Measurements from ENCODE around the gene SRSF9. TPM values are rescaled to one million over a fixed set of nuclear protein-coding genes. Genes with fewer than 3 reads are reported as not detected.

Gene SRSF9
- total RNA-seq, 2 experiments from 2014 or later, result 124 TPM

DNA sequence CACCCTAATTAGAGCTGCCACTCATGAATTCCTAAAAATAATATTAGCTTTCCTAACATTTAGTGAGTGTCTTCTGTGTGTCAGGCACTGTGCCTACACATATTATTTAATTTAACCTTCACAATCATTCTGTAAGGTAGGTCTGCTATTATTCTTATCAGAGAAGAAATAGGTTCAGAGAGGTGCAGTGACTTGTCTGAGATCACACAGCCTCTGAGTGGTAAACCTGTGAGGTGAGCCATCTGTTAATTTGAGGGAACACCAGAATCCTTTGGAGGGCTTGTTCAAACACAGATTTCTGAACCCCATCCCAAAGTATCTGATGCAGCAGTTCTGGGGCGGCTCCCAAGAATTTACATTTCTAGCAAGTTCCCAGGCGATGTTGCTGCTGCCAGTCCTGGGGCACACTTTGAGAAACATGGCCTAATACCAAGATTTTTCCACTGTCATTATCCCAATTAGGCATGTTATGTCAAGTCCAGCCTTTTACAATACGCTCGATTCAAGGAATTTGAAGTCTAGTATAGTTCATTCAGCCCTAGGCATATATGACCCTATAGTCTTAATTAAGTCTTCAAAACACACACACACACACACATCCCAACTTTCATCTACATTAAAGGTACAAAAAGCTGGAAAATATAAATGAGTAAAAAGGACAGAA is 51.5 kb downstream of the SRSF9 start:
- TF ChIP-seq, protein P1, sequence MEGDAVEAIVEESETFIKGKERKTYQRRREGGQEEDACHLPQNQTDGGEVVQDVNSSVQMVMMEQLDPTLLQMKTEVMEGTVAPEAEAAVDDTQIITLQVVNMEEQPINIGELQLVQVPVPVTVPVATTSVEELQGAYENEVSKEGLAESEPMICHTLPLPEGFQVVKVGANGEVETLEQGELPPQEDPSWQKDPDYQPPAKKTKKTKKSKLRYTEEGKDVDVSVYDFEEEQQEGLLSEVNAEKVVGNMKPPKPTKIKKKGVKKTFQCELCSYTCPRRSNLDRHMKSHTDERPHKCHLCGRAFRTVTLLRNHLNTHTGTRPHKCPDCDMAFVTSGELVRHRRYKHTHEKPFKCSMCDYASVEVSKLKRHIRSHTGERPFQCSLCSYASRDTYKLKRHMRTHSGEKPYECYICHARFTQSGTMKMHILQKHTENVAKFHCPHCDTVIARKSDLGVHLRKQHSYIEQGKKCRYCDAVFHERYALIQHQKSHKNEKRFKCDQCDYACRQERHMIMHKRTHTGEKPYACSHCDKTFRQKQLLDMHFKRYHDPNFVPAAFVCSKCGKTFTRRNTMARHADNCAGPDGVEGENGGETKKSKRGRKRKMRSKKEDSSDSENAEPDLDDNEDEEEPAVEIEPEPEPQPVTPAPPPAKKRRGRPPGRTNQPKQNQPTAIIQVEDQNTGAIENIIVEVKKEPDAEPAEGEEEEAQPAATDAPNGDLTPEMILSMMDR (IDR thresholded peaks at IDR 0.05), result no peak
- Mint-ChIP-seq H3K9me3 (no peaks in the 10 kb centered on the region), H3K4me1 (ENCODE audit: low read depth) (no peaks in the 10 kb centered on the region), H3K27ac (no peak overlapping the region), H3K36me3 (ENCODE audit: low read depth) (no peaks in the 10 kb centered on the region), H3K27me3 (peaks cover 3% of the 10 kb centered on the region), H3K4me3 (no peak overlapping the region)
- no peaks in the 10 kb centered on the region for H3K27me3 ChIP-seq (ENCODE audit: control insufficient read depth in 1 of 2, insufficient read depth in 2 of 2, low read length in 2 of 2)
- no peak overlapping the region for H3K27ac ChIP-seq (ENCODE audit: low read depth in 1 of 2, low read length in 2 of 2)
- no peaks in the 10 kb centered on the region for H3K9me3 ChIP-seq (ENCODE audit: control insufficient read depth in 1 of 2, insufficient read depth in 1 of 2, low read length in 2 of 2)
- no peaks in the 10 kb centered on the region for H3K4me1 ChIP-seq (ENCODE audit: insufficient read depth, low read length)
- POLR2A ChIA-PET, result no interaction called here
- no peak for ATAC-seq (ENCODE audit: poor library complexity)
- no peak for DNase-seq
- CTCF ChIA-PET, result no interaction called here
- H3K4me3 ChIP-seq (ENCODE audit: low read length), result no peak overlapping the region
- no peaks in the 10 kb centered on the region for H3K36me3 ChIP-seq (ENCODE audit: insufficient read depth, low read length)
- intact Hi-C loops (cut with DNase I, micrococcal nuclease), result loop anchor here in 1 of 2 experiments (5.0 kb wide), 1 partner anchor 66 kb away; no protein-coding TSS in a partner anchor

DNA sequence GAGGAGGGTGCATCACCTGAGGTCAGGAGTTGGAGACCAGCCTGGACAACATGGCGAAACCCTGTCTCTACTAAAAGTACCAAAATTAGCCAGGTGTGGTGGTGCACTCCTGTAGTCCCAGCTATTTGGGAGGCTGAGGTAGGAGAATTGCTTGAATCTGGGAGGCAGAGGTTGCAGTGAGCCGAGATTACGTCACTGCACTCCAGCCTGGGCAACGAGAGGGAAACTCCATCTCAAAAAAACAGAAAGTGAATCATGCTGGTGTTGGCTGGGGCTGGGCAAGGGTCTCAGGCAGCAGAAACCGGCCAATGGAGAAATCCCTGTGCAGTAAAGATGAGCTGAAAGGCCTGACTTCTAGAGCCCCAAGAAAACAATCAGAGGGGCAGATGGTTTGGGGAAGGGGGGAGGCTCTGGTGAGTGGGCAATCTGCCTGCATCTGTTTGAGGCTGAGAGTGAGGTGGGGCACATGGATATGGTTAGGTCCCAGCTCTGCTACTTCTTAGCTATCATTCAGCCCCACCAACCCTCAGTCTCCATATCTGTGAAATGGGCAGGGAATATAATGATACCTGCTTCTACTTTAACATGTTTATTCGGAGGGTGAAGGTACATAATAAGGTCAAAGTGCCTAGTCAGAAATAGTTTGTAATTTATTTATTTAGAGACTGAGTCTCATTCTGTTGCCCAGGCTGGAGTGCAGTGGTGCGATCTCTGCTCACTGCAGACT is 52.9 kb downstream of the SRSF9 start:
- no peak overlapping the region for H3K4me3 Mint-ChIP-seq
- Histone ChIP-seq H3K9me3 (ENCODE audit: control insufficient read depth in 1 of 2, insufficient read depth in 1 of 2, low read length in 2 of 2) (no peaks in the 10 kb centered on the region), H3K4me3 (ENCODE audit: low read length) (no peak overlapping the region), H3K27ac (ENCODE audit: low read depth in 1 of 2, low read length in 2 of 2) (no peak overlapping the region), H3K4me1 (ENCODE audit: insufficient read depth, low read length) (no peaks in the 10 kb centered on the region), H3K36me3 (ENCODE audit: insufficient read depth, low read length) (no peaks in the 10 kb centered on the region), H3K27me3 (ENCODE audit: control insufficient read depth in 1 of 2, insufficient read depth in 2 of 2, low read length in 2 of 2) (no peaks in the 10 kb centered on the region)
- no peak overlapping the region for H3K27ac Mint-ChIP-seq
- no peaks in the 10 kb centered on the region for H3K36me3 Mint-ChIP-seq (ENCODE audit: low read depth)
- DNase-seq (no peak), ATAC-seq (ENCODE audit: poor library complexity) (no peak)
- CTCF ChIA-PET, result no interaction called here
- POLR2A ChIA-PET, result no interaction called here
- TF ChIP-seq, protein P1 (IDR thresholded peaks at IDR 0.05), result no peak
- H3K27me3 Mint-ChIP-seq, result peaks cover 3% of the 10 kb centered on the region
- H3K9me3 Mint-ChIP-seq, result no peaks in the 10 kb centered on the region
- H3K4me1 Mint-ChIP-seq (ENCODE audit: low read depth), result no peaks in the 10 kb centered on the region
- intact Hi-C loops (cut with DNase I, micrococcal nuclease), result loop anchor here in 1 of 2 experiments (5.0 kb wide), 1 partner anchor 64 kb away; no protein-coding TSS in a partner anchor

DNA sequence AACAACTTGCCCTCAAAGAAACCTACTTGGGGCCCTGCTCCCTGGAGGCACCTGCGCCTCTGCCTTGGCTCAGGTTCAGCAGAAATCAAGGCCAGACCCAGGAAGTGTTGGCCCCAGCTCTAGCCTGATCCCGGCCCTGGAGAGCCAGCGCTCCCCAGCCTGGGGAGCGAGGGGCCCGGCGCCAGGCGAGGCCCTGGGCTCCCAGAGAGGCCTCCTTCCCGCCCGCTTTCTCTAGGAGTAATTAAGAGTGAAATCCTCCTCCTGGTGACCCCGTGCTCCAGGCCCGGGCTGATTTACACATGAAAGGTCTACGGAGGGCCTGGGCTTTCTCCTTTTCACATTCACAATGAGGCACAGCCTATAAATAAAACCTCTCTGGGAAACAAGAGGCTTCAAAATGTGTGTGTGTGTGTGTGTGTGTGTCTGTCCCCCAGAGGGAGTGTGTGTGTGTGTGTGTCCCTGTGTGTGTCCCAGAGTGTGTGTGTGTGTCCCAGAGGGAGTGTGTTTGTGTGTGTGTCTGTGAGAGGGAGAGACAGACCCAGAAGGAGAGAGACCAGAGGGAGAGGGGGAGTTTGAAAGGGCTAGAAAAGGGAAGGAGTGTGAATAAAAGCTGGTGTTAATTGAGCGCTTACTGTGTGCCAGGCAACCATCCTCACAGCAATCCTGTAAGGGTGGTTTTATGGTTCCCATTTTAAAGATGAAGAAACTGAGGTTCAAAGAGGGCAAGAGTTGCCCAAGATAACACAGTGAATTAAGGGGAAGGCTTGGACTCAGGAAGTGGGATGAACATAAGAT is 55.5 kb downstream of the SRSF9 start:
- H3K27me3 Mint-ChIP-seq, result peaks cover 3% of the 10 kb centered on the region
- Histone ChIP-seq H3K4me1 (ENCODE audit: insufficient read depth, low read length) (no peaks in the 10 kb centered on the region), H3K27ac (ENCODE audit: low read depth in 1 of 2, low read length in 2 of 2) (no peak overlapping the region), H3K9me3 (ENCODE audit: control insufficient read depth in 1 of 2, insufficient read depth in 1 of 2, low read length in 2 of 2) (no peaks in the 10 kb centered on the region), H3K4me3 (ENCODE audit: low read length) (no peak overlapping the region), H3K27me3 (ENCODE audit: control insufficient read depth in 1 of 2, insufficient read depth in 2 of 2, low read length in 2 of 2) (no peaks in the 10 kb centered on the region), H3K36me3 (ENCODE audit: insufficient read depth, low read length) (no peaks in the 10 kb centered on the region)
- ChIA-PET CTCF (no interaction called here), POLR2A (no interaction called here)
- no peak overlapping the region for H3K27ac Mint-ChIP-seq
- DNase-seq, result no peak
- no peaks in the 10 kb centered on the region for H3K9me3 Mint-ChIP-seq
- TF ChIP-seq, protein P1 (IDR thresholded peaks at IDR 0.05), result no peak
- ATAC-seq (ENCODE audit: poor library complexity), result no peak
- no peaks in the 10 kb centered on the region for H3K36me3 Mint-ChIP-seq (ENCODE audit: low read depth)
- no peak overlapping the region for H3K4me3 Mint-ChIP-seq
- intact Hi-C loops (cut with DNase I, micrococcal nuclease), result no loop called here
- H3K4me1 Mint-ChIP-seq (ENCODE audit: low read depth), result no peaks in the 10 kb centered on the region
